ENCODE results near the gene PIGS. TPM values are rescaled to one million over a fixed set of nuclear protein-coding genes. Genes with fewer than 3 reads are reported as not detected.

PIGS gene
- total and polyA plus RNA-seq, 2 donors (not counting 1 experiment from before 2014, with no cell fraction given) = 44.1 to 55.1 TPM

GRCh38 chr17:28541439-28541838 lies 29.9 kb downstream of the PIGS start:
- Histone ChIP-seq H3K9ac (ENCODE audit: low read length) (no peak overlapping the region), H3K27ac (ENCODE audit: low read length in 2 of 2) (no peak overlapping the region), H3K36me3 (replicated peaks in 1 of 2; ENCODE audit: control extremely low read depth in 1 of 2, control insufficient read depth in 1 of 2, extremely low read depth in 1 of 2, insufficient read depth in 2 of 2, low read length in 1 of 2) (peaks cover 0 to 10% of the 10 kb centered on the region in 2 experiments), H3K4me2 (replicated peaks; ENCODE audit: low read depth, low read length, poor library complexity, severe bottlenecking) (no peak overlapping the region), H3K9me3 (ENCODE audit: control extremely low read depth in 1 of 3, control insufficient read depth in 2 of 3, insufficient read depth in 1 of 3, low read length in 2 of 3) (no peaks in the 10 kb centered on the region), H3K4me1 (ENCODE audit: control insufficient read depth in 2 of 2, insufficient read depth in 2 of 2, low read length in 2 of 2) (peaks cover 4 to 14% of the 10 kb centered on the region in 2 donors), H3K79me2 (ENCODE audit: control insufficient read depth, insufficient read depth, low read length) (no peaks in the 10 kb centered on the region), H3K27me3 (replicated peaks in 1 of 4; ENCODE audit: control extremely low read depth in 1 of 4, control insufficient read depth in 3 of 4, insufficient read depth in 4 of 4, low read length in 3 of 4) (no peaks in the 10 kb centered on the region), H2AFZ (ENCODE audit: insufficient read depth, low read depth, low read length, poor library complexity, severe bottlenecking) (no peak overlapping the region), H3K4me3 (ENCODE audit: control extremely low read depth in 1 of 5, extremely low read depth in 1 of 5, insufficient read depth in 1 of 5, low read depth in 2 of 5, low read length in 4 of 5) (no peak overlapping the region), H4K20me1 (ENCODE audit: control insufficient read depth, insufficient read depth, low read length, poor library complexity, severe bottlenecking) (no peaks in the 10 kb centered on the region)
- Mint-ChIP-seq H3K4me3 (no peak overlapping the region), H3K27me3 (no peaks in the 10 kb centered on the region), H3K9me3 (ENCODE audit: insufficient read depth) (no peaks in the 10 kb centered on the region), H3K27ac (no peak overlapping the region), H3K4me1 (peaks cover 15% of the 10 kb centered on the region)
- no peak for DNase-seq
- WGBS (ENCODE audit: insufficient coverage) = 100% methylated on average over 4 of the region's 4 CpGs
- POLR2A ChIA-PET = no interaction called here
- CTCF ChIA-PET = interaction anchor here (0.6 to 1.8 kb wide), 4 partner anchors 47 to 222 kb away, joined by 3 to 13 read pairs (median 4); no protein-coding TSS in a partner anchor
- TF ChIP-seq EZH2 (IDR thresholded peaks at IDR 0.05; ENCODE audit: borderline replicate concordance, insufficient read depth, low read depth, low read length, poor library complexity, severe bottlenecking) (no peak), CTCF (IDR thresholded peaks at IDR 0.05) (no peak)
- intact Hi-C loops (cut with micrococcal nuclease) = no loop called here
- no peak for ATAC-seq (ENCODE audit: low read depth)

GRCh38 chr17:28540231-28540630 lies 31.1 kb downstream of the PIGS start:
- Mint-ChIP-seq H3K4me1 (peaks cover 11% of the 10 kb centered on the region), H3K27me3 (no peaks in the 10 kb centered on the region), H3K27ac (no peak overlapping the region), H3K9me3 (ENCODE audit: insufficient read depth) (no peaks in the 10 kb centered on the region), H3K4me3 (no peak overlapping the region)
- Histone ChIP-seq H3K36me3 (replicated peaks in 1 of 2; ENCODE audit: control extremely low read depth in 1 of 2, control insufficient read depth in 1 of 2, extremely low read depth in 1 of 2, insufficient read depth in 2 of 2, low read length in 1 of 2) (peaks cover 0 to under 1% of the 10 kb centered on the region in 2 experiments), H3K4me1 (ENCODE audit: control insufficient read depth in 2 of 2, insufficient read depth in 2 of 2, low read length in 2 of 2) (peaks cover 4 to 13% of the 10 kb centered on the region in 2 donors), H3K79me2 (ENCODE audit: control insufficient read depth, insufficient read depth, low read length) (no peaks in the 10 kb centered on the region), H3K9me3 (ENCODE audit: control extremely low read depth in 1 of 3, control insufficient read depth in 2 of 3, insufficient read depth in 1 of 3, low read length in 2 of 3) (no peaks in the 10 kb centered on the region), H3K27me3 (replicated peaks in 1 of 4; ENCODE audit: control extremely low read depth in 1 of 4, control insufficient read depth in 3 of 4, insufficient read depth in 4 of 4, low read length in 3 of 4) (no peaks in the 10 kb centered on the region), H3K27ac (ENCODE audit: low read length in 2 of 2) (no peak overlapping the region), H2AFZ (ENCODE audit: insufficient read depth, low read depth, low read length, poor library complexity, severe bottlenecking) (no peak overlapping the region), H3K4me3 (ENCODE audit: control extremely low read depth in 1 of 5, extremely low read depth in 1 of 5, insufficient read depth in 1 of 5, low read depth in 2 of 5, low read length in 4 of 5) (no peak overlapping the region), H3K9ac (ENCODE audit: low read length) (no peak overlapping the region), H4K20me1 (ENCODE audit: control insufficient read depth, insufficient read depth, low read length, poor library complexity, severe bottlenecking) (no peaks in the 10 kb centered on the region), H3K4me2 (replicated peaks; ENCODE audit: low read depth, low read length, poor library complexity, severe bottlenecking) (no peak overlapping the region)
- POLR2A ChIA-PET = no interaction called here
- WGBS (ENCODE audit: insufficient coverage) = 78% methylated on average over 3 of the region's 4 CpGs
- CTCF ChIA-PET = interaction anchor here (0.7 to 1.9 kb wide), 11 partner anchors 10 to 153 kb away, joined by 3 to 13 read pairs (median 3); partner anchors contain the start of genes ALDOC and PIGS
- intact Hi-C loops (cut with micrococcal nuclease) = loop anchor here (1.0 kb wide), 1 partner anchor 46 kb away; no protein-coding TSS in a partner anchor
- ATAC-seq (ENCODE audit: low read depth) (no peak), DNase-seq (no peak)
- no peak for TF ChIP-seq EZH2 (IDR thresholded peaks at IDR 0.05; ENCODE audit: borderline replicate concordance, insufficient read depth, low read depth, low read length, poor library complexity, severe bottlenecking)
- TF ChIP-seq CTCF (IDR thresholded peaks at IDR 0.05) = no peak
